HUES48 (cell line): ENCODE results near the gene GPRASP2.

Experiments
- H3K27ac ChIP-seq: one replicate; pipeline ENCODE4 v1.7.0; 2013; ENCODE audit warnings: low read depth, low read length, inconsistent platforms
- H3K27me3 ChIP-seq: 2 replicates; pipeline ENCODE4 v1.6.1; 2013; ENCODE audit warnings: mild to moderate bottlenecking, low read length; ENCODE audit not compliant: control insufficient read depth, insufficient read depth
- H3K36me3 ChIP-seq: 2 replicates; pipeline ENCODE4 v1.6.1; 2013; ENCODE audit warnings: low read length; ENCODE audit not compliant: control insufficient read depth, insufficient read depth
- H3K4me1 ChIP-seq: 2 replicates; pipeline ENCODE4 v1.6.1; 2013; ENCODE audit warnings: mild to moderate bottlenecking, low read length; ENCODE audit not compliant: control insufficient read depth, insufficient read depth
- H3K4me3 ChIP-seq: 2 replicates; pipeline ENCODE4 v1.5.1; 2013; ENCODE audit warnings: mild to moderate bottlenecking, low read depth, low read length
- H3K9ac ChIP-seq: 2 replicates; pipeline ENCODE4 v1.6.1; 2013; ENCODE audit warnings: mild to moderate bottlenecking, low read depth, low read length, moderate library complexity
- H3K9me3 ChIP-seq: 2 replicates; pipeline ENCODE4 v1.6.1; 2013; ENCODE audit warnings: low read length; ENCODE audit not compliant: control insufficient read depth, insufficient read depth

Gene GPRASP2

GRCh38 chrX:102745513-102745856, 33.2 kb downstream of the GPRASP2 start:
- H3K9ac ChIP-seq, result no peak overlapping the region; the same call in 1 of the 2 replicates
- H3K4me3 ChIP-seq, result peak overlapping the region; percentile 79
- H3K27me3 ChIP-seq, result no peaks in the 10 kb centered on the region
- peaks cover 1% of the 10 kb centered on the region for H3K36me3 ChIP-seq
- no peaks in the 10 kb centered on the region for H3K9me3 ChIP-seq
- H3K4me1 ChIP-seq, result peaks cover 22% of the 10 kb centered on the region
- no peak overlapping the region for H3K27ac ChIP-seq

- Histone ChIP-seq H3K4me1 (peaks cover 22% of the 10 kb centered on the region), H3K27ac (peak overlapping the region; percentile 35), H3K4me3 (peak overlapping the region; percentile 79), H3K27me3 (no peaks in the 10 kb centered on the region), H3K36me3 (peaks cover 2% of the 10 kb centered on the region), H3K9ac (peak overlapping the region; percentile 56; the same call in 1 of the 2 replicates), H3K9me3 (no peaks in the 10 kb centered on the region)
Observed at GRCh38 chrX:102745857-102746584, 33.8 kb downstream of the GPRASP2 start.

GRCh38 chrX:102765217-102765616, 53.0 kb downstream of the GPRASP2 start:
- Histone ChIP-seq H3K4me3 (no peak overlapping the region), H3K27ac (no peak overlapping the region), H3K27me3 (0 out of 2 replicates have a peak, but pooled peaks cover 2% of the 10 kb centered on the region)

GRCh38 chrX:102765809-102766208, 53.6 kb downstream of the GPRASP2 start:
- no peaks in the 10 kb centered on the region for H3K9me3 ChIP-seq
- no peaks in the 10 kb centered on the region for H3K36me3 ChIP-seq
- H3K27ac ChIP-seq, result no peak overlapping the region
- no peak overlapping the region for H3K4me3 ChIP-seq
- H3K9ac ChIP-seq, result no peak overlapping the region
- H3K27me3 ChIP-seq, result 0 out of 2 replicates have a peak, but pooled peaks cover 2% of the 10 kb centered on the region
- 0 out of 2 replicates have a peak, but pooled peaks cover 2% of the 10 kb centered on the region for H3K4me1 ChIP-seq

More at GRCh38 chrX:102765217-102765616, 53.0 kb downstream of the GPRASP2 start:
- no peaks in the 10 kb centered on the region for H3K9me3 ChIP-seq
- no peak overlapping the region for H3K9ac ChIP-seq
- 0 out of 2 replicates have a peak, but pooled peaks cover 2% of the 10 kb centered on the region for H3K4me1 ChIP-seq
- no peaks in the 10 kb centered on the region for H3K36me3 ChIP-seq

- Histone ChIP-seq H3K27ac (no peak overlapping the region), H3K4me1 (0 out of 2 replicates have a peak, but pooled peaks cover 2% of the 10 kb centered on the region), H3K9ac (no peak overlapping the region), H3K27me3 (0 out of 2 replicates have a peak, but pooled peaks cover 2% of the 10 kb centered on the region), H3K4me3 (no peak overlapping the region), H3K9me3 (no peaks in the 10 kb centered on the region), H3K36me3 (no peaks in the 10 kb centered on the region)
Observed at GRCh38 chrX:102767287-102767686, 55.0 kb downstream of the GPRASP2 start.
